Chondrocyte (in vitro differentiated cells): ENCODE data around the gene ACTR1A. TPM values are rescaled to one million over a fixed set of nuclear protein-coding genes. Genes with fewer than 3 reads are reported as not detected.

Experiments
- DNase-seq: peaks from one replicate; pipeline ENCODE4 v3.0.0; 2021; ENCODE audit warnings: mixed read lengths, low spot score
- H3K27ac Mint-ChIP-seq: one replicate; pipeline ENCODE4 v1.8.0; 2021; ENCODE audit warnings: mild to moderate bottlenecking, moderate library complexity, mixed read lengths; ENCODE audit not compliant: unreplicated experiment
- H3K27me3 Mint-ChIP-seq: 2 replicates; pipeline ENCODE4 v1.8.0; 2021; ENCODE audit warnings: low read depth, mixed read lengths
- H3K36me3 Mint-ChIP-seq: 2 replicates; pipeline ENCODE4 v1.8.0; 2021; ENCODE audit warnings: low read depth, mixed read lengths
- H3K4me1 Mint-ChIP-seq: 2 replicates; pipeline ENCODE4 v1.8.0; 2021; ENCODE audit warnings: low read depth, mild to moderate bottlenecking, mixed read lengths
- H3K4me3 Mint-ChIP-seq: one replicate; pipeline ENCODE4 v1.8.0; 2021; ENCODE audit warnings: mild to moderate bottlenecking, moderate library complexity, mixed read lengths; ENCODE audit not compliant: unreplicated experiment
- H3K9me3 Mint-ChIP-seq: 2 replicates; pipeline ENCODE4 v1.8.0; 2021; ENCODE audit warnings: low read depth, mixed read lengths
- long read RNA-seq: library from polyadenylated mRNA; stranded (forward); transcript quantifications from one replicate; pipeline ENCODE4 v2.0.0, GENCODE V29; 2021
- total RNA-seq: library from RNA; stranded (reverse); gene quantifications from 3 replicates; pipeline ENCODE4 v1.2.1, GENCODE V29; 2021
- TF ChIP-seq, protein P1 (sequence below): fragments of 200-600 bp; sonication (generic); IDR thresholded peaks from 2 replicates; pipeline ENCODE4 v1.5.0; 2021; ENCODE audit warnings: antibody characterized with exemption, mild to moderate bottlenecking, moderate library complexity

ACTR1A gene
- 128 to 137 TPM (median 128 TPM) in 3 replicates for total RNA-seq
- long read RNA-seq, transcript ACTR1A-201 (11 exons, 2,829 nt), result major isoform, 401 of 459 reads
- long read RNA-seq, partial matches to known transcripts, result 21 of 459 reads
- long read RNA-seq, other reads (novel, unspliced or antisense), result 35 of 459 reads

- Mint-ChIP-seq H3K4me1 (peaks cover 41% of the 10 kb centered on the region), H3K27ac (no peak within 1 kb of the TSS), H3K9me3 (no peaks in the 10 kb centered on the region), H3K27me3 (no peaks in the 10 kb centered on the region), H3K36me3 (no peaks in the 10 kb centered on the region), H3K4me3 (no peak within 1 kb of the TSS)
- DNase-seq, result peak; percentile 96
- TF ChIP-seq, protein P1, sequence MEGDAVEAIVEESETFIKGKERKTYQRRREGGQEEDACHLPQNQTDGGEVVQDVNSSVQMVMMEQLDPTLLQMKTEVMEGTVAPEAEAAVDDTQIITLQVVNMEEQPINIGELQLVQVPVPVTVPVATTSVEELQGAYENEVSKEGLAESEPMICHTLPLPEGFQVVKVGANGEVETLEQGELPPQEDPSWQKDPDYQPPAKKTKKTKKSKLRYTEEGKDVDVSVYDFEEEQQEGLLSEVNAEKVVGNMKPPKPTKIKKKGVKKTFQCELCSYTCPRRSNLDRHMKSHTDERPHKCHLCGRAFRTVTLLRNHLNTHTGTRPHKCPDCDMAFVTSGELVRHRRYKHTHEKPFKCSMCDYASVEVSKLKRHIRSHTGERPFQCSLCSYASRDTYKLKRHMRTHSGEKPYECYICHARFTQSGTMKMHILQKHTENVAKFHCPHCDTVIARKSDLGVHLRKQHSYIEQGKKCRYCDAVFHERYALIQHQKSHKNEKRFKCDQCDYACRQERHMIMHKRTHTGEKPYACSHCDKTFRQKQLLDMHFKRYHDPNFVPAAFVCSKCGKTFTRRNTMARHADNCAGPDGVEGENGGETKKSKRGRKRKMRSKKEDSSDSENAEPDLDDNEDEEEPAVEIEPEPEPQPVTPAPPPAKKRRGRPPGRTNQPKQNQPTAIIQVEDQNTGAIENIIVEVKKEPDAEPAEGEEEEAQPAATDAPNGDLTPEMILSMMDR, result no peak
Measured at GRCh38 chr10:102502337-102503151, at the start of gene ACTR1A. Gene ACTR1A, minus strand, starts transcription at chr10:102502712. Its CDS starts 65 bp downstream, at chr10:102502647.

DNA sequence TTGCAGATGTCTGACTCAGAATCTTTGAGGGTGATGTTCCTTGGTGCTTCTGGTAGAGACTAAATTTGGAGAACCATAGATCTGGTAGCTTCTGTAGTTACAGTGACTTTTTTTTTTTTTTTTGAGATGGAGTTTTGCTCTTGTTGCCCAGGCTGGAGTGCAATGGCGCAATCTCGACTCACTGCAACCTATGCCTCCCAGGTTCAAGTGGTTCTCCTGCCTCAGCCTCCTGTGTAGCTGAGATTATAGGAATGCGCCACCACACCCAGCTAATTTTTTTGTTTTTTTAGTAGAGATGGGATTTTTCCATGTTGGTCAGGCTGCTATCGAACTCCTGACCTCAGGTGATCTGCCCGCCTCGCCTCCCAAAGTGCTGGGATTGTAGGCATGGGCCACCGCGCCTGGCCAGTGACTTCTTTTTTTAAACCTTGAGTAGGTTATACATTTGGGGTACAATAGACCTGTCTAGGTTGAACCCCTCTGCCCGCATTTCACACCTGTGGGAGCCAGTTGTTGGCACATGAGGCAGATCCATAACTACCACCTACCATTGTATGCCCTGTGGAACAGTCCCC lies 48.2 kb upstream of the ACTR1A start:
- peaks cover 12% of the 10 kb centered on the region for H3K36me3 Mint-ChIP-seq
- no peak overlapping the region for H3K4me3 Mint-ChIP-seq
- no peaks in the 10 kb centered on the region for H3K9me3 Mint-ChIP-seq
- TF ChIP-seq, protein P1, result no peak
- no peaks in the 10 kb centered on the region for H3K27me3 Mint-ChIP-seq
- peaks cover 22% of the 10 kb centered on the region for H3K4me1 Mint-ChIP-seq
- H3K27ac Mint-ChIP-seq, result no peak overlapping the region
- no peak for DNase-seq

GRCh38 chr10:102549549-102549948 lies 47.0 kb upstream of the ACTR1A start:
- H3K4me3 Mint-ChIP-seq, result no peak overlapping the region

GRCh38 chr10:102546606-102547320 lies 44.3 kb upstream of the ACTR1A start:
- peak; percentile 66 for DNase-seq
- Mint-ChIP-seq H3K36me3 (peaks cover 7% of the 10 kb centered on the region), H3K4me3 (no peak overlapping the region), H3K27ac (no peak overlapping the region), H3K4me1 (peaks cover 27% of the 10 kb centered on the region), H3K9me3 (no peaks in the 10 kb centered on the region), H3K27me3 (no peaks in the 10 kb centered on the region)
- TF ChIP-seq, protein P1, result no peak

More at GRCh38 chr10:102549549-102549948, 47.0 kb upstream of the ACTR1A start:
- H3K4me1 Mint-ChIP-seq, result peaks cover 19% of the 10 kb centered on the region
- peaks cover 12% of the 10 kb centered on the region for H3K36me3 Mint-ChIP-seq
- no peak for DNase-seq
- TF ChIP-seq, protein P1, result no peak
- no peaks in the 10 kb centered on the region for H3K9me3 Mint-ChIP-seq
- no peaks in the 10 kb centered on the region for H3K27me3 Mint-ChIP-seq
- no peak overlapping the region for H3K27ac Mint-ChIP-seq

- Mint-ChIP-seq H3K4me3 (no peak overlapping the region), H3K36me3 (peaks cover 6% of the 10 kb centered on the region), H3K27ac (no peak overlapping the region), H3K27me3 (no peaks in the 10 kb centered on the region), H3K9me3 (no peaks in the 10 kb centered on the region), H3K4me1 (peaks cover 27% of the 10 kb centered on the region)
- TF ChIP-seq, protein P1, result no peak
- peak; percentile 36 for DNase-seq
Measured at GRCh38 chr10:102545997-102546396, 43.5 kb upstream of the ACTR1A start.
